GM21529 (cell line): ENCODE measurements around the gene ADCY5.

Experiments used
- ATAC-seq: cut with Tn5 transposase; IDR thresholded peaks from one replicate; pipeline ENCODE4 v1.9.1; 2021; ENCODE audit not compliant: unreplicated experiment

Gene ADCY5

DNA sequence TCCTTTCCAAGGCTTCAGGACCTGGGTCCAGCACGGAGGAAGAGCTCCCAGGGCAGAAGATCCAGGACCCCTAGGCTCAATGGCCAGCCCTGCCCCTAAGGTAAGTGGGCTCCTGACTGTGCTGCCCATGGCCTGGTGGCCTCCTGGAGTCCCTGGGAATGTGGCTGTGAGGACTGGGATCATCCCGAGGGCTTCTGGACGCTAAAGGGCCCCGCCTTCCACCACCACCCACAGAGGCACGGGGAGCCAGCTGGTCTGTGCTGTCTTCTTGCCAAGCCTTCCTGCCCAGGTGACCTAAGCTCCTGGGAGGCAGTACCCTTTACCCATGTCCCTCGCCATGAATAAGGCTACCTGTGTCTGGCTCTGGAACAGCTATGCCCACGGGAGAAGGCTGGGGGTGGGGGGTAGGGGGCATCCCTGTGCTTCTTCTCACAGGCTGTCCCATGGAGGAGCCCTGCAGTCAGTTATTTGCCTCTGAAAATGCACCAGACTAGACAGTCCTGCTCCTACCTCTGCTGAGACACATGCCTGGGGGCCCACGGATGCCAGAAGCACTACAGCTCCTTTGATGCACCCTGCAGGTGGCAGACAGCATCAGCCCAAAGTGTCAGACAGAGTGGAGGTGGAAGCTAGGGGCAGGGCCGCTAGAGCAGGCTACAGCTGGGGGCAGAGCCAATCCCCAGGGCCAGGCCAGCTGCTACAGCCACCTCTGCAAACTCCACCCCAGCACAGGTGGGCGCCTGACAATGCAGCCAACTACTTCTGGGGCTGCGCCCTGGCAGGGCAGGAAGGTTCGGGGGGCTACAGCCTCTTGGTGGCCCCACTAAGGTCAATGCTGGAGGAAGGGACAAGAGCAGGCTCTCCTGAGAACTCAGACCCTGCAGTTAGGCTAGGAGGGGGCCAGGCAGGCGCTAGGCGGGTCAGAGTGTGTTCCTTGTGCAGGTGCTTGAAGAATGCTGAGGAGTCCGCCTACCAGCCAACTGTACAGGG, 156.3 kb downstream of the ADCY5 start:
- no peak for ATAC-seq

DNA sequence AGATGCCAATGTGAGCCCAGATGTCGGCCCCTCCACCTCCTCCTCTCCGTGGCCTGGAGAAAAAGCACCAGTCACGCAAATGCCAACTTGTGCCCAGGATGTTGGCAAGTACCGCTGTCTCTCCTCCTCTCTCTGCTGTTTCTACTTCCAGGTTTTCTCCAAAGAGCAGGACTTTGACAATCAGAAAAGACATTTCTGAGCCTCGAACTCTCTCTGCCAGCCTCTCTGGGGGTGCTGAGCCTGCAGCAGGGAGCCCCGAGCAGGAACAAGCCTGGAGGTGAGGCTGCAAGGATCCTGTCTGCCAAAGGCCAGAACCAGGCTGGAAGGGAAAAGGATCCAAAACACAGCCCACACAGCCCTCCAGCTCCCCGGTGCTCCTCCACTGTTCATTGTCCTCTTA, 157.5 kb downstream of the ADCY5 start:
- ATAC-seq: no peak

- ATAC-seq: no peak
These were observed 157.9 kb downstream of the ADCY5 start for GRCh38 chr3:123290962-123291361.

DNA sequence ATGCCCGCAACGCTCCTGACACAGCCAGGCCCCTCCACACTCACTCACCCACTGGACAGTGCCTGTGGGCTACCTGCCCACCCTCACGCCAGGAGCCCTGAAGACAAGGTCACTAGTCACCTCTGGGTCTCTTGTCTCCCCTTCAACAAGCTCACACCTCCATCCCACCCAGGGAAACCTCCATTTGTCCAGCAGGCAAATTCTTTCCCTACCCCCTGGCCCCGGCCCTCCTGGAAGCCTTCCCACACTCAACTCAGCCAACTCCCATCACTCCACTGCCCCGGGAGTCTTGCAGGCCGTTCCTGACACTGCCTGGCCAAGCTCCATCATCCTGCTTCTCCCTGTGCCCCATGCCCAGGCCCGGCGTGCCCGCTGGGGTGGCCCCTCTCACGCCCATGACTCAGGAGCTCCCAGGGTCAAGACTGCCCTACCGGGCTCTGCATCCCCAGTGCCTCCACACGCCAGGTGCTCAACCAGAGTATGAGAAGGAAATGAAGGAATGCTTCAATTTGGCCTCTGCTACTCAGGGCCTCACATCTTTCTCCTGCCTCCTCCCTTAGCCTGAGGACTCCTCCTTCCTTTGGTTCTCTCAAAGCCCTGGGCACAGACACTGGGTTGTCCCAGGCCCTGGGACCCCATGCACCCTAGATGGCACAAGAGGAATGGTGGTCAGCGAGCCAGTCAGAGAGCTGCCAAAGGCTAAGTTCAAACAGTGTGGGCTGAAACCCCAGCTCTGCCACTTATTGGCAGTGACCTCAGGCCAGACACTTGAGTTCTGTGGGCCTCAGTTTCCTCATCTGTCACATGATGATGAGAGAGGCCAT, 158.6 kb downstream of the ADCY5 start:
- ATAC-seq: no peak

GRCh38 chr3:123289391-123290106, 159.3 kb downstream of the ADCY5 start:
- ATAC-seq: no peak

DNA sequence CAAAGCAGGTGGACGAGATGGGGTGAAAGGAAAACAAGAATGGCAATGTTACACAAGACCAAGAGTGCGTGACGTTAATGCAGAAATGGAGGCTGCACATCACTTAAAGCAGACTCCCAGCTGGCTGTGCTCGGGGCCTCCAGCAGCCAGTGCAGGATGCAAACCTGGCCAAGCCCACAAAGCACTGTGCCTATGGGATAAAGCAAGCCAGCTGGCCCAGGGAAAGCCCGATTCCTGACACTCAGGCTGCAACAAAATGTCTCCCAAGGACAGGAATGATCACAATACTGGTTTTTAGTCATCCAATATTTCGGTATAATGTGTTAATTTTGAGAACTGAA, 161.0 kb downstream of the ADCY5 start:
- no peak for ATAC-seq

GRCh38 chr3:123287051-123287961, 161.6 kb downstream of the ADCY5 start:
- no peak for ATAC-seq

GRCh38 chr3:123286308-123287023, 162.4 kb downstream of the ADCY5 start:
- no peak for ATAC-seq

DNA sequence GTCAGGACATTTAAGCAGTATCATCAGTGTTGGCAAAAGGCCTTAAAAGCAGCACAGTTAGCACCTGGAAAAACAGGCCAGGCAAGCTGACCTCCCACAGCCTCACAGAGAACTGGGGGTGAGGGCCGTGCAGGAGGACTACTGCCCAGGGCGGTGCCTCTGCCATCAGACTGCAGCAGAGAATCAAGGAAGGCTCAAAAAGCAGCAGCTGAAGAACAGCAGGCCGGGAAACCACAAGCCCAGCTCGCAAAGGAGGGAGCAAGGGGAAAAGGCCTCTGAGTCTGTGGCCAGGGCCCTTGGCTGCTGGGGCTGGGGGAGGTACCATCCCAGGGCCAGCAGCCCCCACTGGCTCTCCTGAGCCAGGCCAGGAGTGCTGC, 163.0 kb downstream of the ADCY5 start:
- ATAC-seq: no peak

- no peak for ATAC-seq
These were observed 163.4 kb downstream of the ADCY5 start for GRCh38 chr3:123285479-123285878.

GRCh38 chr3:123285066-123285465, 163.8 kb downstream of the ADCY5 start:
- ATAC-seq: no peak

DNA sequence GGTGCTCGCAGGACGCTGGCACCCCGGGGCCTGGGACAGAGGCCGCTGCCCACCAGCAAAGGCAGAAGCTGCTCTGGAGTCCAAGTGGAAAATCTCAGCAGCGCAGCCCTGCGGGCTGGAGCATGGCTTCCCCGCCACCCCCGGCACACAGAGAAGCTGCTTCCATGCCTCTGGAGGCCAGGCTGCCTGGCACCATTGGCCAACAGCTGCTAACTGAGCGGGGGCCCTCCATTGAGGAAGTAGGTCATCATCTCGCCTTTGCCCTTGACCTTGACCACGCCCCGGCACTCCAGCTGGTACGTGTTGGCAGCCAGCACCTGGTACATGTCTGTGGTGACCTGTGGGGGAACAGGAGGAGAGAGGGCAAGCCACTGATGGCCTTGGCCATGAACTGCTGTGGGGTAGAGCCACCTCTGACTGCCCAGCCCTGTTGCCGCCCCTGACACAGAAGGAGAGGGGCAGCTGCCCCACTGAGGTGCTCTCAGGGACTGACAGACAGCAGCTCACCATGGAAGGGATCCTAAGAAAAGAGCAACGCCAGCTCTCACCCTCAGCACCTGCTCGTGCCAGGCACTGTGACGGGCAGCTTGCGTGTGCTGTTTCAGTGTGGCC, 164.4 kb downstream of the ADCY5 start:
- no peak for ATAC-seq

DNA sequence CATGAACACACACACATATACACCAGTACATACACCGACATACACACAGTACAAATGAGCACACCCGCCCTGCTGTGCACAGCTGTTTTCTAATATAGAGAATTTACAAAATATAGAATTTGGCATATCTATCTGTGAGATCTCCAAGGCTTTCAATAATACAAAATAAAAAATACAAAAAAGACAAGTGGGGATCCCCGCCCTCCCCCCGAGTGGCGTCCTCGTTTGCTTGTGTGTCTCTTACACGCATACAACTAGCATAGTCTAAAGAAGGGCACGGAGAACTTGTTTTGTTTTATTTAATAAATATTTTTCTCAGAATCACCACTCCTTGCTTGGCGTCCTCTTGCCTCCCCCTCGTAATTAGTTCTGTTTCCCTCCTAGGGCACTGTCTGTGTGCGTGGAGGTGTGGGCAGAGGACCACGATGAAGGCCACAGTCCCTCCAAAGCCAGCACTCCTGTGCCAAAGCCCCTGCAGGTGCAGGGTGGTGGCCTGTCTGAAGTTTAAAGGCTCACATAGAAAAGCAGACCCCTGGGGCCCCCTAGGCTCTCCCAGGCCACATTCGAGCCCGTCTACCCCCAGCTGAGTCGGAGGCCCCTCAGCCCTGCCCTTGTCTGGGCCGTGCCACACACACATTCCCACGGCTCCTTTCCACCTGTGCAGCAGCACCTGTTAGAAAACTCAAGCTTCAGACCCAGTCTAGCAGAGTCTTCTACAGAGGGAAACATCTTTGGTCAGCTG, 165.1 kb downstream of the ADCY5 start:
- ATAC-seq: no peak

DNA sequence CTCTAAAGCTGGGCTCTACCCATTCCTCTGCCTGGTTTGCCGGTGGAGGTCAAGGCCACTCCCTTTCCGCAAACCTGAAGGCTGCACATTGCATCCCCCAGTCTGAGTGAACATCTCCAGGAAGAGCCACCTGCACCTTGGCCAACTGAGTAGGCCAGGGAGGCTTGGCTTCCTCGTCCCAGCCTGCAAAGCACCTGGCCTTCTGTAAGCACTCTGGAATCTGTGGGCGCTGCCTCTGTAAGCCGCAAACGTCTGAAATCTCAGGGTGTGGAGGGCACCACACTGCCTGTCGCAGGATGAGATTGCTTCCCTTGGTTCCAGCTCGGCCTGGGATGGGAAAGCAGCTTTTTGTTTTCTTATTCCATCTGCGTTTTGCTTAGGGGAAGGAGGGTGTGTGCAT, 165.8 kb downstream of the ADCY5 start:
- no peak for ATAC-seq

DNA sequence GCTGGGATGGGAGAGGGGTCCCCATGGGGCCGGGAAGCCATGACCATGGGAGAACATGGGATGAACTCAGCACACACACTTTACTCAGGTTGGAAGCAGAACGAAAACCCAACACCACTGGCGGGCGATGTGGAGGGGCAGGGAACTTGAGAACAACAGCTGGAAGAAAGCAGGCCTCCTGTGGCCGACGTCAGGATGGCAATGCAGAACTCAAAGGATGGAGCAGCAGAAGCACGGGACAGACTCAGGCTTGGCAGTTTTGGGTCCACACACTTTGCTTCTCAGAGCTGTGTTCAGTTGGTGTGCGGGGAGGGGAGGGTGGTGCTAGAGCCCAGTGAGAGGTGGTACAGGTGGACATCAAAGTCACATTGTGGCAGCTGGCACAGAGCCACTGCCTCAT, 166.4 kb downstream of the ADCY5 start:
- no peak for ATAC-seq

DNA sequence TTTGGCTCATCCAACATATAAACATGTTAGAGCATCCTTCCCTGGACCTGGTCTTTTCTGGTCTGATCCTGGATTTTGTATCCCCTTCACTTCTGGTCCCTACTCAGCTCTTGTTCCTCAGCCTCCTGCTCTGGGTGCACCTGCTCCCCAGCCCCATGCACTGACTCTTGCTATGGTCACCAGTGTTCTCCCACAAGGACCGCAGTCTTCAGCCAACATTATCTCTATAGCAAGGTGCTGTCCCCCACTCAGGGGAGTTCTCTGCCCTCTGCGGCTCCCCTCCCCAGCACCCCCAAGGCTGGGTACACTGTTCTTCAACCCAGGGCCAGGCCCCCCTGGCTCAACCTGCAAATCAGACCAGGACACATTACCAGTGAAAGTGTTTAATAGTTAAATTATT, 167.0 kb downstream of the ADCY5 start:
- ATAC-seq: no peak

DNA sequence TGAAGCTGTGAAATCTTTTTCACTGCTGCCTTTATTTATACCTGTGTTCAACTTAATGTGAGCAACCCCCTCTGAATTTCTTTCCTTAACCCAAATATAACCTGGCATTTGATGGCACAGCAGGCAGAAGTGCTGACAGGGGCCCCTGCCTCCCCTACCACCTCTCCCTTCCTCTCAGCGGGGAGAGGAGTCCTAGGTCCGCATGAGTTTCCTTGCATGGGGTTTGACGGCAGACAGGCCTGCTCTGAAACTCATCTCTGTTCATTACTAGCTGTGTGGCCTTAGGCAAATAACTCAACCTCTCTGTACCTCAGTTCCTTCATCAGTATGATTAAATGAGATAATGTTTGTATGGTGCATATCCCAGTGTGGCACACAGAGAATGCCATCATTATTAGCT, 167.5 kb downstream of the ADCY5 start:
- ATAC-seq: no peak

- no peak for ATAC-seq
These were observed 169.8 kb downstream of the ADCY5 start for GRCh38 chr3:123279121-123279520.

DNA sequence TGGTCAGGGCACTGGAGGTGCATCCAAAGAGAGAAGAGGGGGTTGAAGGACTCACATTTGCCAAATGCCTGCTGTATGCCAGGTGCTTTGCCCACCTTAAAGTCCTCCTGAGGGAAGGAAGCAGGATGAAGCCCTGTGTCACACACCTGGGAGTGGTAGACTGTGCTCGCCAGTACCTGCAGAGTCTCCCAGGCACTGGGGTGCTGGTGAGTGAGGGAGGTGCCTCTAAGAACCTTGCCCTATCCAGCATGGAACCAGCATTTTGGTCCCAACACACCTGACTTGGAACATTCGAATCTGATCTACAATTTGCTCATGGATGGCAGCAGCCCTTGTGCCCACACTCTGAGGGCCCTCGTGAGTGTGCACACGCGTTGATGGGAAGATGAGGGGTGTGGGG, 170.4 kb downstream of the ADCY5 start:
- ATAC-seq: no peak
